Measurements from ENCODE around the gene TM7SF3.
A peak's percentile ranks its signal among the peaks of the same experiment; 100 is the strongest.
"Not testable (repeated sequence)": the region's sequence is repeated elsewhere in the genome, so short reads cannot be mapped to it uniquely, and the experiment has no call there.

TM7SF3 gene, protein sequence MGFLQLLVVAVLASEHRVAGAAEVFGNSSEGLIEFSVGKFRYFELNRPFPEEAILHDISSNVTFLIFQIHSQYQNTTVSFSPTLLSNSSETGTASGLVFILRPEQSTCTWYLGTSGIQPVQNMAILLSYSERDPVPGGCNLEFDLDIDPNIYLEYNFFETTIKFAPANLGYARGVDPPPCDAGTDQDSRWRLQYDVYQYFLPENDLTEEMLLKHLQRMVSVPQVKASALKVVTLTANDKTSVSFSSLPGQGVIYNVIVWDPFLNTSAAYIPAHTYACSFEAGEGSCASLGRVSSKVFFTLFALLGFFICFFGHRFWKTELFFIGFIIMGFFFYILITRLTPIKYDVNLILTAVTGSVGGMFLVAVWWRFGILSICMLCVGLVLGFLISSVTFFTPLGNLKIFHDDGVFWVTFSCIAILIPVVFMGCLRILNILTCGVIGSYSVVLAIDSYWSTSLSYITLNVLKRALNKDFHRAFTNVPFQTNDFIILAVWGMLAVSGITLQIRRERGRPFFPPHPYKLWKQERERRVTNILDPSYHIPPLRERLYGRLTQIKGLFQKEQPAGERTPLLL

DNA sequence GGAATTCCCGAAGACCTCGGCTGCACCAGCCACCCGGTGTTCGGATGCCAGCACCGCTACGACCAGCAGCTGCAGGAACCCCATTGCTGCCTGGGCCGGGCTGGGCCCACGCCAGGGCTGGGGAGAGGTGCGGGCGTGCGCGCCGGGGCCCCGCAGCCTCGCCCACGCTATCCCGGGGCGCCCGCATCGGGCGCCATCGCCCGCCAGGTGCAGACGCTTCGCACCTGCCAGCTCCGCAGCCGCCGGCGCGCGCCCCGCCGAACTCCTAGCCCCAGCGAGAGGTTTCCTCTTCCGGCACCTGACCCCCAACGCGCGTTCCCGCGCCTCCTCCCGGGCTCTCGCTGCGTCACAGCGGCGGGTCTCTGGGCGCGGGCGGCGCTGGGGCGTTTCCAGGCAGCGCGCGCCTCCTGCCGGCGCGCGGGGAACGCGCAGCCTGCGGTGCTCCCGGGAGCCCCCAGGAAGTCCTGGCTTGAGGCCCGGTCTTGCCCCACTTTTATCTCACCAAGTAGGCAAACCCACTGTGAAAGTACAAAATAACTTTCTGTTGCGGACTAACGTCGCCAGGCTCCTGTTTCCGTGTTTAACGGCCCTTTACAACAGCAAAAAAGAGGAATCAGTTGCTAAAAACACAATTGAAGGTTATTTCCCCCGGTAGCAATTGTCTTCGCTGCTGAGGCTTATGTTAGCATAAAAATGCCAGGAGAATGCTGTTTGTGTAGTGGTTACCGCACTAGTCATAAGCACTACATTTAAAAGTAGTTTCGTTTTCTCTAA, at the start of gene TM7SF3:
TM7SF3 (minus strand) TSS at position 300 of the 774 bp plus-strand sequence; CDS start at position 84, 216 bp downstream.
- DNase-seq, result peak; percentile 49 to 91

DNA sequence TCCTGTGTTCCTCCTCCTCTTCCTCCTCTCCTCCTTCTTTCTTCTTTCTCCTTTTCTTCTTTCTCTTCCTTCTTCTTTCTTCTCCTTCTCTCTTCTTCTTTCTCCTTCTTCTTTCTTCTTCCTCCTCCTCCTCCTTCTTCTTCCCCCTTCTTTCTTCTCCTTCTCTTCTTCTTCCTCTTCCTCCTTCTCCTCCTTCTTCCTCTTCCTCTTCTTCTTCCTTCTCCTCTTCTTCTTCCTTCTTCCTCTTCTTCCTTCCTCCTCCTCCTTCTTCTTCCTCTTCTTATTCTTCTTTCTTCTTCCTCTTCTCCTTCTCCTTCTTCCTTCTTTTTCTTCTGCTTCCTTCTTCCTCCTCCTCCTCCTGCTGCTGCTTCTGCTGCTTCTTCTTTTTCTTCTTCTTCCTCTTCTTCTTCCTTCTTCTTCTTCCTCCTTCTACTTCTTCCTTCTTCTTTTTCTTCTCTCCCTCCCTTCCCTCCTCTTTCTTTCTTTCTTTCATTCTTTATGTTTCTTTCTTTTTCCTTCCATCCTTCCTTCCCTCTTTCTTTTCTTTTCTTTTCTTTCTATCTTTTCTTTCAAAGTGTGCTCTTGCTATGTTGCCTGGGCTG, 49.2 kb upstream of the TM7SF3 start:
- no peak for DNase-seq

DNA sequence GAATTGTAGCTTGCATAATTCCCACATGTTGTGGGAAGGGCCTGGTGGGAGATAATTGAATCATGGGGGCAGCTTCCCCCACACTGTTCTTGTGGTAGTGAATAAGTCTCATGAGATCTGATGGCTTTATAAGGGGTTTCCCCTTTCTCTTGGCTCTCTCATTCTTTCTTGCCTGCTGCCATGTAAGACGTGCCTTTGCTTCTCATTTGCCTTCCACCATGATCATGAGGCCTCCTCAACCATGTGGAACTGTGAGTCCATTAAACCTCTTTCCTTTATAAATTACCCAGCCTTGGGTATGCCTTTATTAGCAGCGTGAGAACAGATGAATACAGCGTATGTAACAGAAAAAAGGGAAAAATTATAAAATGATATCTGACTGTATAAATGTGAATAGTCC, 47.1 kb upstream of the TM7SF3 start:
- no peak for DNase-seq

DNA sequence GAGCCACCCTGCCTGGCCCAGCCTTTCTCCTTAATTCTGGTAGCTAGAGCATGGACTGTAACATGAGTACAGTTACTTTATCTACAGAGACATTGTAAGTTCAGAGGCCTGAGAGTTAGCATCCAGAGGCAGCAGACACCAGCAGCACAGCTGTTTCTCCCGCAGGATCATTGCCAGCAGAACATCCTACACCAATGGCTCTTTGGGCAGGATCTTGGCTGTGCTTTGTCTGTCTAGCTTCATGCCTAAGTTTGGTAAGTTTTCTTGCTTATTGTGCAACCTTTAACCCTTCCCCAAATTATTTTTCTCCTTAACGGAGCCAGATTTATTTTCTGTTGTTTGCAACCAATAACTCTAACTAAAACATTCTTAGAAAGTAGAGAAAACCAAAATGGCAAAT, 46.6 kb upstream of the TM7SF3 start:
- no peak for DNase-seq

DNA sequence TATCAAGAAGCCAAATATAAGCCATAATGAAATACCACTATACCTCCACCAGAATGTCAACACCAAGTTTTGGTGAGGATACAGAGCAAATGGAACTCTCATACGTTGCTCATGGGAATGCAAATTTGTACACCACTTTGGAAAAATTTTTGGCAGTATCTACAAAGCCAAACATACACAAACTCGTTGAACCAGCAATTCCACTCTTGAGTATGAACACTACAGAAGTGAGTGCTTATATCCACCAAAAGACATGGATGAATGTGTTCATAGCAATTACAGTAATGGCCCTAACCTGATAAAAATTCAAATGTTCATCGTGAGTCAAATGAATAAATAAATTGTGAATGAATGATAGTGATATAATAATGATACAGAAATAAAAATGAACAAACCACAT, 43.4 kb upstream of the TM7SF3 start:
- no peak for DNase-seq

DNA sequence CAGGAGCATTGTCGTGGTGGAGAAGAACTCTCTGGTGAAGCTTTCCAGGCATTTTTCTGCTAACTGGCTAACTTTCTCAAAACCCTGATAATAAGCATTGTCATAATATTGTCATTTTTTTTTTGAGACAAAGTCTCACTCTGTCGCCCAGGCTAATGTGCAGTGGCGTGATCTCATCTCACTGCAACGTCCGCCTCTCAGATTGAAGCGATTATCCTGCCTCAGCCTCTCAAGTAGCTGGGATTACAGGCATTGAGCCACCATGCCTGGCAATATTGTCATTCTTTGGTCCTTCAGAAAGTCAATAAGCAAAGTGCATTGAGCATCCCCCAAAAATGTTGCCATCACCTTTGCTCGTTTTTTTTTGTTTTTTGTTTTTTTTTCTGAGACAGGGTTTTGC, 41.8 kb upstream of the TM7SF3 start:
- no peak for DNase-seq

DNA sequence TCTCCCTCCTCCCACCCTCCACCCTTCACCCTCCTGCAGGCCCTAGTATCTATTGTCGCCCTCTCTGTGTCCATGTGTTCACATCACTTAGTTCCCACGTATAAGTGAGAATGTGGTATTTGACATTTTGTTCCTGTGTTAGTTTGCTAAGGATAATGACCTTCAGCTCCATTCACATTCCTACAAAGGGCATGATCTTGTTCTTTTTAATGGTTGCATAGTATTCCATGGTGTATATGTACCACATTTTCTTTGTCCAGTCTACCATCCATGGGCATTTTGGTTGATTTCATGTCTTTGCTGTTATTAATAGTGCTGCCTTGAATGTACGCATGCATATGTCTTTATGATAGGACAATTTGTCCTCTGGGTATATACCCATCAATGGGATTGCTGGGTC, 38.6 kb upstream of the TM7SF3 start:
- DNase-seq, result no peak

DNA sequence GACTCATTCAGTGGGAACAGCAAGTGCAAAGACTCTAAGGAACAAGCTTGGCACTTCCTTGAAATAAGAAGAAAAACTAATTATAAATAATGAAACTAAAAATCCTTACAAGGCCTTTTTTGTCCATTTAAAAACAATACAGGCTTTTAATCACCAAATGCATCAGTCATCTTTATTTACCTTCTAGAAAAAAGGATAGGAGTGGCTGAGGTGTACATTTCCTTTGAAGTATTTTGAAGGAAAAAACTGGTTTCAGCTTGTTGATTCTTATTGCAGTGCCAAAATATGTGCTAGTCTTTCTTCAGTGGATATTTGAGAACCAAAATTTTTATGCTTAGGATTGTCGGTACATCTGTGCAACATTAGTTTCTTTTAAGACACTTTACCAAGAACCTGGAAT, 38.0 kb upstream of the TM7SF3 start:
- no peak for DNase-seq

DNA sequence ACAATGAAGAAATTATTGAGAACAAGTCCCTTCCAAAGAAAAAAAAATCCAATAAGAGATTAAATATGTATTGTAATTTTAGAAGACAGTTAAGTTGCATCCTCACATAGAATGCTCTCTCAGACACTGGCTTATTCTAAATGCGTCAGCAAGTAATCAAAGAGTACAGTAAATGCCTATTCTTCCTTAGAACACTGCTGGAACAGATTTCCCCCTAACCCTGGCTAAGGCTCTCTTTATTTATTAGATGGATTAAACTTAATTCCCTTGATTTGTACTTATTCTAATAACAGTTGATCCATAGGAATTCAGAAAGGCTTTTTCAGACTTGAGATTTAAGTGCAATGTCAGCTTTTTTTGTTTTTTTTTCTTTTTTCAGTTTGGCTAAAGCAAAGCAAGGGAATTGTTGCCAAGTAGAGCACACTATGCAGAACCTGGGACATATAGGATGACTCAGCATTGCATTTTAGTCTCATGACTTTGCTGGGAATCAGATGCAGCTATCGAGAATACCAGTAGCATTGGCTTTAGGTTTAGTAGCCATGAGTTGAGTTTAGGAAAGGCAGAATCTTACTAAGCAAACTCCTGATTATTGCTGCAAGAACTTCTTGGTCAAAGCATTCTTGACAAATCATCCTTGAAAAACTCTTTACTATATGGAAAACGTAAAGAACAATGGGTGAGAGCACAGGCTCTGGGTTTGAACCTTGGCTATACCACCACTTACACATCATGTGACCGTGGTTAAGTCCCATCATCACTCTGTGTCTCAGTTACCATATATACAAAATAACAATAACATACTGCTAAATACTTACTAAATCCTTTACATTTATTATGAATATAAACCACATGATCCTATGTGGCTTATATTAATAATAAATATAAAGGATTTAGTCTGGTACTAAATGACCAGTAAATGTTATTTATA, 34.9 kb upstream of the TM7SF3 start:
- DNase-seq, result no peak

DNA sequence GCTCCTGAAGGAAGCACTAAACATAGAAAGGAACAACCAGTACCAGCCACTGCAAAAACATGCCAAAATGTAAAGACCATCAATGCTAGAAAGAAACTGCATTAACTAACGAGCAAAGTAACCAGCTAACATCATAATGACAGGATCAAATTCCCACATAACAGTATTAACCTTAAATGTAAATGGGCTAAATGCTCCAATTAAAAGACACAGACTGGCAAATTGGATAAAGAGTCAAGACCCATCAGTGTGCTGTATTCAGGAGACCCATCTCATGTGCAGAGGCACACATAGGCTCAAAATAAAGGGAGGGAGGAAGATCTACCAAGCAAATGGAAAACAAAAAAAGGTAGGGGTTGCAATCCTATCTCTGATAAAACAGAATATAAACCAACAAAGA, 27.8 kb upstream of the TM7SF3 start:
- DNase-seq, result not testable (repeated sequence)

DNA sequence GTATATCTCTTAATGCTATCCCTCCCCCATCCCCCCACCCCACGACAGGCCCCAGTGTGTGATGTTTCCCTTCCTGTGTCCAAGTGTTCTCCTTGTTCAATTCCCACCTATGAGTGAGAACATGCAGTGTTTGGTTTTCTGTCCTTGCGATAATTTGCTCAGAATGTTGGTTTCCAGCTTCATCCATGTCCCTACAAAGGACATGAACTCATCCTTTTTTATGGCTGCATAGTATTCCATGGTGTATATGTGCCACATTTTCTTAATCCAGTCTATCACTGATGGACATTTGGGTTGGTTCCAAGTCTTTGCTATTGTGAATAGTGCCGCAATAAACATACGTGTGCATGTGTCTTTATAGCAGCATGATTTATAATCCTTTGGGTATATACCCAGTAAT, 26.5 kb upstream of the TM7SF3 start:
- not testable (repeated sequence) for DNase-seq

DNA sequence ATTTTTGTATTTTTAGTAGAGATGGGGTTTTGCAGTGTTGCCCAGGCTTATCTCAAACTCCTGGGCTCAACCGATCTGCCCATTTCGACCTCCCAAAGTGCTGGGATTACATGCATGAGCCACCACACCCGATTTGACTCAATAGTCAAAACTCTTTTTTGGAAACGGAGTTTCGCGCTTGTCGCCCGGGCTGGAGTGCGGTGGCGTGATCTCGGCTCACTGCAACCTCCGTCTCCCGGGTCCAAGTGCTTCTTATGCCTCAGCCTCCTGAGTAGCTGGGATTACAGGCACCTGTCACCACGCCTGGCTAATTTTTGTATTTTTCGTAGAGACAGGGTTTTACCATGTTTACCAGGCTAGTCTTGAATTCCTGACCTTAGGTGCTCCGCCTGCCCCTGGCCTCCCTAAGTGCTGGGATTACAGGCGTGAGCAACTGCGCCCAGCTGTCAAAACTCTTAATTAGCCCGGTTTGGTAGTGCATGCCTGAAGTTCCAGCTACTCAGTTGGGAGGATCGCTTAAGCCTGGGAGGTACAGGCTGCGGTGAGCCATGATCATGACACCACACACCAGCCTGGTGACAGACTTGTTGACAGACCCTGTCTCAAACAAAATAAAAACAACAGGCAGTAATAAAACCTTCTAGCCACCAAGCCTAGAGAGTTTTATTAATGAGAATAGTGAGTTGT, 20.6 kb upstream of the TM7SF3 start:
- no peak for DNase-seq

DNA sequence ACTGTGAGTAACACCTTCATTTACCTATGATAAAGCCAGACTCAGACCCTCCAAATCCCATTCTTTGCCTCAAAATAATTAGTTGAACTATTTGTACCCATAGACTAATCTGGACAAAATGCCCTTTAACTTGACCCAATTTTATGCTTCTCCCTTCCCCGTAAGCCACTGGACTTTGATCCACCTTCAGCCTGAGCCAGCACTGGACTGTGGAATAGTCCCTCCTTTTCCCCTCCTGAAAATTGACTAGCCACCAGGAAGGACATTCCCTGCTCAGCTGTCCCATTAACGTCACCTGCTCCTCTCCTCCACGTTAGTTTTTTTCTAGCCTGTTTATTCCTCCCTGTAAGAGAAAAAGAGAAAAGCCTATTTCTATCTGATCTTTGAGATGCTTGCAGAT, 18.5 kb upstream of the TM7SF3 start:
- no peak for DNase-seq

DNA sequence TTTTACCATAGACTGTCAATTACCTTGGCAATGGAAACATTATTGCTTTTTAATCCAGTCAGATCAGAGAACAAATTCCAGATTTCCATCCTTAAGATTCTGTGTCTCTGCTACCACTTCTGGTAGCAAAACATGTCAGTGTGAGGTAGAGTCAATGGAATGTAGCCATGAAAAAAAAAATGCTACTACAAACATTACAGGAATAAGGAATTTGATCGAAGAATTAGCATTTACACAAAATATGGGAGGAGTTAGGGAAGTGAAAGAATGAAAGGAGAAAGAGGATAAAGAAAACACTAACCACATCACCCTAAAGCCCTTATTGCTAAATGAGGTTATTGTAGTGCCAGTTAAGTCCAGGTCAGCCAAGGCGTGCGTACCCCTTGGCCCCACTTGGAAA, 17.3 kb upstream of the TM7SF3 start:
- no peak for DNase-seq

DNA sequence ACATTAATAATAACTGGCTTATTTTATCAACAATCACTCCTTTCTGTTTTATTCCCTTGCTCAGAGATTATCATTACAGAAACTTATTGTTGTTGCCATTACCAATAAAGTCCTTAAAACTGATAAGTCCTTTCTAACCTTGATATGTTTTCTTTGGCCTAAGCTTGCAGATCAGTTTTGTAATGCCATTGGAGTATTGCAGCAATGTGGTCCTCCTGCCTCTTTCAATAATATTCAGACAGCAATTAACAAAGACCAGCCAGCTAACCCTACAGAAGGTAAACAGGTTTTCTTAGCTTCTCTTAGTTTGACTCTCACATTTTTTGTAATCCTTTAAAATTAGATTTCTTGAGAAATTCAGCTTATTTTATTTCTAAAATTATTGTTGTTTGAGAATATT, 12.1 kb upstream of the TM7SF3 start:
- no peak for DNase-seq

DNA sequence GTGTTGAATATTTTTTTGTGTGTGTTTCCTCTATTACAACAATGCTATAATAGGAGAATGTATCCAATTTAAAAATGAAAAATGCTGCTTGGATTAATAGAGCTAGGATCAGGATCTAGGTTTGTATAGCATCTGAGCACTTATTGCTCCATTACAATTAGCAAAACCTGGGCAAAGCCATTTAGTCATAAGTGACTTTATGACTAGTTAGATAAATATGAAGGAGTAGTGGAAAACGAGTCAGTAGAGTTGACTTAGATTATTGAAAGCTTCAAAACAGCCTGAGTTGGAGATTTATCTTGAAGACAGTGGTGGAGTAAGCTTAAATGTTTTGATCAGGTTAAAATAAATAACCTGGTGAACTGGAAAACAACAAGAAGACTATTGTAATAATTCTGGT, 10.9 kb upstream of the TM7SF3 start:
- DNase-seq, result no peak

DNA sequence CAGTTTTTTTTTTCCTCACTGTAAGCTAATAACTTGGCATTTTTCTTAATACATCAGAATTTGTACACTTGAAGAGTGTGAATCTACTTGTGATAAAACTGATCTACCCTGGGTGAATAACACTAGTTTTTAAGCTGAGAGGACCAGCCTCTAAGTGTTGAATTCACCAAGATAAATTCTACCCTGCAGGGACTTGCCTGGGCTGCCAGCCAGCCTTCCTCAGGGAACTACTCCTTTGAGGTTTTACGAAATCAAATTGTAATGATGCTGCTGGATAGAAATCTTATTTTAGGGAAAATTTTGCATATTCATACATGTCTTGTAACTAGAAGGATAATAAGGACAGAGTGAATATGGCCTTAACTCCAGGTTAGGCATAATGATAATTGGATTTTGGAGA, 10.1 kb upstream of the TM7SF3 start:
- no peak for DNase-seq

DNA sequence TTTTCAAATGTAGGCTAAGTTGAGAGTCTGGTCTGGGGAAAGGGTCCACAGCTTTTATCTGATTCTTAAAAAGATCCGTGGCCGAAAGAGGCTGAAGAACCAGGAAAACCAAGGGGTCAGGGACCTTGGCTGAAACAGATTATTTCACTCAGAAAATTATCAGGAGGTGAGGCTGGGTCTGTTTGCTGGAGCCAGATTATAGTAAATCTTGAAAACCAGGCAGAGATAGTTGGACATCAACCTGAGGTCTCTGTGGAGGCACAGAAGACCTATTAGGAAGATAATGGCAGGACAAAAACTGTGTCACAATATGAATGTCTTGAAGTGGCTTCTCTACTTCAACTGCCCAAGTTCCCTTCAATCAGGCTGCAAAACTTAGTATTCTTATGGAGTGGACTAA, 6.6 kb upstream of the TM7SF3 start:
- no peak for DNase-seq

DNA sequence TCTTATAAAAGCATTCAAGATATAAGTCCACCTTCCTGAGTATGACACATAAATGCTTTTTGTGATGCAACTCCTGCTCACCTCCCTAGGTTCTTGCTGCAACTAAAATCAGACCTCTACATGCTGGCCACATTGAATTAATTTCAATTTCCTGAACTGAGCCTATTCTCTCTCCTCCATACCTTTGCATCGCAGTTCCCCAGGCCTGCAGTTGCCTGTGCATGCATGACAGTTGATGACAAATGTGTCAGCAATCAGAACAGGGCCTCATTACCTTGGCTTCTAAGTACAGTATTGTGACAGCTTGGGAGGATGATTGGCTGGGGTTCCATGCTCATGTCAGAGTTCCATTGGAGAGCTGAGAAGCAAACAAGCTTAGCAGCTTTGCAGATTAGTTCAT, 3.9 kb upstream of the TM7SF3 start:
- DNase-seq, result no peak

DNA sequence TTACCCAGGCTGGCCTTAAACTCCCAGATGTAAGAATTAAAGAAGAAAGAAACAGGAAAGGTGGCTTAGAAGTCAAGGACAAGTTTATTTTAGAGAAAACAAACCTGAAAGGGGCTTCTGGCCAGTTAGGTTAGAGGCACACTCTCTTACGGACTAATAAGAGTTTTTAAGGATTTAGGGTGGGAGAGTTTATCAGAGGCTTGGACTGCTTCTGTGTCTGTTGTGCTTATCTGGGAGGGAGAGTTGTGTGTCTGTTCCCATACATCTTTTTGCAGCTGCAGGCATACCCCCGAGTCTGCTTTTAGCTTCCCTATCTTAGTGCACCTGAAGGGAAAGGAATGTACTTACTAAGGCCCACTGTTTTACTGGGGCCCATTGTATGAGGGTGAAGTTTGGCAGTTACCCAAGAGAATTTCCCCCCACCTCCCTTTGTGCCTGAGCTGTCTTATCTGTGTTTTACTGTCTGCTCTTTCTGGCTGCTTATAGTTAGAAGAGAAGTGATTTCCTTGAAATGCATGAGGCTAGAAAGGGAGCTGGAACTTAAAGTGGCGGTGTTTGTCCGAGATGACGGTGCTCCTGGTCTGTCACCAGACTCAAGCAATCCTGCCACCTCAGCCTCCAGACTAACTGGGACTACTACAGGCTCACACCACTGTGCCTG, 3.1 kb upstream of the TM7SF3 start:
- not testable (repeated sequence) for DNase-seq

DNA sequence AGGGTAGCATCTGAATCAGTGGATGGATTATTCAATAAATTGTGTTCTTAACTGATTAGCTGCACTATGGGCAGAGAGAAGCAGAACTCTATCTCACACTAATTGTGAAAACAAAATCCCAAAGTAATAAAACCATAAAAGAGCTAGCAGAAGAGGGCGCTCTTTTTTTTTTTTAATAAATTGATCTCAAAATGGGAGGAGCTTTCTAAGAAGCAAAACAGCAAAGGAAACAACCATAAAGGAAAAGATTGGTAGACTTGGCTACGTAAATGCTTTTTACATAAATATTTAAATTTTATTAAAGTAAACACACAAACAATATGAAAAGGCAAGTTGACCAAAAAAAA, 1.5 kb upstream of the TM7SF3 start:
- peak in 1 of 2 experiments; percentile 14 for DNase-seq

All from NCI-H446 (cell line).